Esophagus squamous epithelium (tissue), 5 donors: Measurements from ENCODE around the gene ARHGAP4. TPM values are rescaled to one million over a fixed set of nuclear protein-coding genes. Genes with fewer than 3 reads are reported as not detected.

Experiments used
- DNase-seq: peaks from one replicate; lab custom pipeline; 2025; lab: John Stamatoyannopoulos, UW
- H3K27ac ChIP-seq, 4 donors: fragments of 200-600 bp; sonication (generic); one replicate each; pipeline ENCODE4 v1.5.1; 2016 to 2019; ENCODE audit warnings: mild to moderate bottlenecking in 1 of 4
- H3K27me3 ChIP-seq, 4 donors: fragments of 200-600 bp; sonication (generic); 1 replicate in 3 of 4; 2 replicates in 1 of 4; pipeline versions ENCODE4 v1.5.1 to v1.6.0; 2017 to 2021; ENCODE audit warnings: antibody characterized with exemption in 1 of 4
- H3K36me3 ChIP-seq, 3 donors: fragments of 200-600 bp; sonication (generic); one replicate each; pipeline ENCODE4 v1.5.1; 2016 to 2019
- H3K4me1 ChIP-seq, 3 donors: fragments of 200-600 bp; sonication (generic); one replicate each; pipeline ENCODE4 v1.5.1; 2017 to 2019
- H3K4me3 ChIP-seq, 4 donors: fragments of 200-600 bp; sonication (generic); 1 replicate in 3 of 4; 2 replicates in 1 of 4; pipeline ENCODE4 v1.5.1; 2016 to 2019; ENCODE audit warnings: mild to moderate bottlenecking in 2 of 4, moderate library complexity in 1 of 4
- H3K9me3 ChIP-seq, 3 donors: fragments of 200-600 bp; sonication (generic); one replicate each; pipeline ENCODE4 v1.5.1; 2016 to 2019
- CTCF ChIP-seq, 6 experiments: fragments of 450-650 bp in 4 of 6; fragments of 200-600 bp in 2 of 6; sonication (generic) in 2 of 6; IDR thresholded peaks; one replicate each; pipeline ENCODE4 v1.5.1; 2016 to 2019; ENCODE audit warnings: antibody characterized with exemption in 6 of 6, mild to moderate bottlenecking in 4 of 6, moderate library complexity in 4 of 6
- POLR2A ChIP-seq, 4 donors: fragments of 450-650 bp; IDR thresholded peaks; one replicate each; pipeline ENCODE4 v1.6.1; 2017; ENCODE audit warnings: antibody characterized with exemption in 4 of 4, mild to moderate bottlenecking in 4 of 4, moderate library complexity in 3 of 4
- WGBS, 2 donors: methylation state at CpG; one replicate each; pipeline ENCODE4 v1.1.5; 2018; 5-methylcytosine and 5-hydroxymethylcytosine counted together
- intact Hi-C: fragments of 100-400 bp; cut with DNase I; formaldehyde crosslinking; loops from one replicate; pipeline ENCODE4 v1.15.0; 2022
- total RNA-seq, 4 donors: library from RNA; depleted of rRNA; stranded (reverse); fragments of >200 nt; gene quantifications; one replicate each; pipeline ENCODE4 v1.1.0, GENCODE V29; 2016
- donor health status: DM: yes; HTN: yes; CAD: no.

The ARHGAP4 gene
- total RNA-seq, 4 donors from 2014 or later = 3.9 to 18.3 (median 7.6) TPM

- no peak for TF ChIP-seq POLR2A (IDR thresholded peaks at IDR 0.05)
- DNase-seq = no peak
- H3K9me3 ChIP-seq = no peaks in the 10 kb centered on the region
- H3K4me3 ChIP-seq = no peak overlapping the region
- H3K4me1 ChIP-seq = peaks cover 11 to 47% (median 19%) of the 10 kb centered on the region in 3 donors
- intact Hi-C loops = no loop called here
- WGBS, 2 donors = 86 to 100% methylated on average over 2 to 3 of the region's 13 CpGs
- no peak overlapping the region for H3K27ac ChIP-seq
- H3K27me3 ChIP-seq = no peaks in the 10 kb centered on the region
- peaks cover 0 to 37% (median 0%) of the 10 kb centered on the region in 3 donors for H3K36me3 ChIP-seq
Measured at GRCh38 chrX:153932220-153932915, 6.3 kb upstream of the ARHGAP4 start.

- Histone ChIP-seq H3K27me3 (no peaks in the 10 kb centered on the region), H3K36me3 (peaks cover 0 to 37% (median 0%) of the 10 kb centered on the region in 3 donors), H3K4me1 (peaks cover 17 to 53% (median 25%) of the 10 kb centered on the region in 3 donors), H3K9me3 (no peaks in the 10 kb centered on the region), H3K27ac (no peak overlapping the region), H3K4me3 (no peak overlapping the region)
- 84 to 89% methylated on average over 3 to 8 of the region's 13 CpGs for WGBS, 2 donors
- no peak for DNase-seq
- TF ChIP-seq CTCF (IDR thresholded peaks at IDR 0.05) = no peak
- no peak for TF ChIP-seq POLR2A (IDR thresholded peaks at IDR 0.05)
- intact Hi-C loops = no loop called here
Measured at GRCh38 chrX:153931748-153932147, 5.7 kb upstream of the ARHGAP4 start.

- Histone ChIP-seq H3K4me3 (no peak overlapping the region), H3K27me3 (no peaks in the 10 kb centered on the region), H3K4me1 (peaks cover 19 to 59% (median 30%) of the 10 kb centered on the region in 3 donors), H3K36me3 (peaks cover 0 to 37% (median 0%) of the 10 kb centered on the region in 3 donors), H3K9me3 (no peaks in the 10 kb centered on the region), H3K27ac (no peak overlapping the region)
- intact Hi-C loops = no loop called here
- TF ChIP-seq POLR2A (IDR thresholded peaks at IDR 0.05) (no peak), CTCF (IDR thresholded peaks at IDR 0.05) (no peak)
- 90% methylated on average over 2 to 4 of the region's 8 CpGs for WGBS, 2 donors
- no peak for DNase-seq
Measured at GRCh38 chrX:153931151-153931550, 5.1 kb upstream of the ARHGAP4 start.

GRCh38 chrX:153930011-153930910, 4.2 kb upstream of the ARHGAP4 start:
- H3K36me3 ChIP-seq = peaks cover 0 to 37% (median 0%) of the 10 kb centered on the region in 3 donors
- H3K27ac ChIP-seq = peak overlapping the region in 3 of 4 donors; percentile 73 to 98 (median 97)
- H3K4me3 ChIP-seq = no peak overlapping the region
- H3K4me1 ChIP-seq = peaks cover 19 to 61% (median 30%) of the 10 kb centered on the region in 3 donors
- DNase-seq = no peak
- H3K27me3 ChIP-seq = no peaks in the 10 kb centered on the region
- H3K9me3 ChIP-seq = no peaks in the 10 kb centered on the region
- intact Hi-C loops = no loop called here
- no peak for TF ChIP-seq CTCF (IDR thresholded peaks at IDR 0.05)
- TF ChIP-seq POLR2A (IDR thresholded peaks at IDR 0.05) = no peak
- 74 to 80% methylated on average over 2 to 18 of the region's 31 CpGs for WGBS, 2 donors

- Histone ChIP-seq H3K4me1 (peaks cover 19 to 59% (median 30%) of the 10 kb centered on the region in 3 donors), H3K27ac (peak overlapping the region in 3 of 4 donors; percentile 73 to 98 (median 97)), H3K27me3 (no peaks in the 10 kb centered on the region), H3K36me3 (peaks cover 0 to 37% (median 0%) of the 10 kb centered on the region in 3 donors), H3K4me3 (no peak overlapping the region), H3K9me3 (no peaks in the 10 kb centered on the region)
- 84% methylated on average over 9 of the region's 10 CpGs; no CpG with 5 or more reads in 1 of the 2 donors for WGBS, 2 donors
- no peak for DNase-seq
- intact Hi-C loops = no loop called here
- TF ChIP-seq POLR2A (IDR thresholded peaks at IDR 0.05) = no peak
- TF ChIP-seq CTCF (IDR thresholded peaks at IDR 0.05) = no peak
Measured at GRCh38 chrX:153929576-153929975, 3.5 kb upstream of the ARHGAP4 start.
